Ishikawa (cell line): ENCODE measurements around the gene HEMGN.

ENCODE experiments used
- CEBPB ChIP-seq: IDR thresholded peaks from 2 replicates; pipeline ENCODE4 v1.6.1; 2012
- CREB1 ChIP-seq: IDR thresholded peaks from 2 replicates; pipeline ENCODE4 v1.6.1; 2012; ENCODE audit warnings: low read depth
- EGR1 ChIP-seq: IDR thresholded peaks from 2 replicates; pipeline ENCODE4 v1.6.1; 2012
- EP300 ChIP-seq: IDR thresholded peaks from 2 replicates; pipeline ENCODE4 v1.6.1; 2012; ENCODE audit warnings: borderline replicate concordance
- FOXM1 ChIP-seq: IDR thresholded peaks from 2 replicates; pipeline ENCODE4 v1.6.1; 2012; ENCODE audit warnings: low read depth, borderline replicate concordance
- MAX ChIP-seq: IDR thresholded peaks from 2 replicates; pipeline ENCODE4 v1.6.1; 2012
- NFIC ChIP-seq: IDR thresholded peaks from 2 replicates; pipeline ENCODE4 v1.6.1; 2012
- RAD21 ChIP-seq: IDR thresholded peaks from 2 replicates; pipeline ENCODE4 v1.6.1; 2012; ENCODE audit warnings: low read depth
- TAF1 ChIP-seq: IDR thresholded peaks from 2 replicates; pipeline ENCODE4 v1.6.1; 2012; ENCODE audit warnings: low read depth, mild to moderate bottlenecking
- TCF12 ChIP-seq: IDR thresholded peaks from 2 replicates; pipeline ENCODE4 v1.6.1; 2012; ENCODE audit warnings: low read depth
- TEAD4 ChIP-seq: IDR thresholded peaks from 2 replicates; pipeline ENCODE4 v1.6.1; 2012
- USF1 ChIP-seq: IDR thresholded peaks from 2 replicates; pipeline ENCODE4 v1.6.1; 2012
- YY1 ChIP-seq: IDR thresholded peaks from 2 replicates; pipeline ENCODE4 v1.6.1; 2012; ENCODE audit warnings: low read depth
- ZBTB7A ChIP-seq: IDR thresholded peaks from 2 replicates; pipeline ENCODE4 v1.6.1; 2012; ENCODE audit warnings: low read depth
- TF ChIP-seq, protein P1 (sequence below): IDR thresholded peaks from 2 replicates; pipeline ENCODE4 v1.6.1; 2012; ENCODE audit warnings: low read depth, mild to moderate bottlenecking

The HEMGN gene

GRCh38 chr9:97941323-97941722, 3.4 kb upstream of the HEMGN start:
- TF ChIP-seq MAX (no peak), RAD21 (no peak), EP300 (no peak), EGR1 (no peak), ZBTB7A (no peak), TAF1 (no peak), TCF12 (no peak), FOXM1 (no peak), CEBPB (no peak), YY1 (no peak), TEAD4 (no peak), NFIC (no peak), USF1 (no peak), CREB1 (no peak)
- TF ChIP-seq, protein P1, sequence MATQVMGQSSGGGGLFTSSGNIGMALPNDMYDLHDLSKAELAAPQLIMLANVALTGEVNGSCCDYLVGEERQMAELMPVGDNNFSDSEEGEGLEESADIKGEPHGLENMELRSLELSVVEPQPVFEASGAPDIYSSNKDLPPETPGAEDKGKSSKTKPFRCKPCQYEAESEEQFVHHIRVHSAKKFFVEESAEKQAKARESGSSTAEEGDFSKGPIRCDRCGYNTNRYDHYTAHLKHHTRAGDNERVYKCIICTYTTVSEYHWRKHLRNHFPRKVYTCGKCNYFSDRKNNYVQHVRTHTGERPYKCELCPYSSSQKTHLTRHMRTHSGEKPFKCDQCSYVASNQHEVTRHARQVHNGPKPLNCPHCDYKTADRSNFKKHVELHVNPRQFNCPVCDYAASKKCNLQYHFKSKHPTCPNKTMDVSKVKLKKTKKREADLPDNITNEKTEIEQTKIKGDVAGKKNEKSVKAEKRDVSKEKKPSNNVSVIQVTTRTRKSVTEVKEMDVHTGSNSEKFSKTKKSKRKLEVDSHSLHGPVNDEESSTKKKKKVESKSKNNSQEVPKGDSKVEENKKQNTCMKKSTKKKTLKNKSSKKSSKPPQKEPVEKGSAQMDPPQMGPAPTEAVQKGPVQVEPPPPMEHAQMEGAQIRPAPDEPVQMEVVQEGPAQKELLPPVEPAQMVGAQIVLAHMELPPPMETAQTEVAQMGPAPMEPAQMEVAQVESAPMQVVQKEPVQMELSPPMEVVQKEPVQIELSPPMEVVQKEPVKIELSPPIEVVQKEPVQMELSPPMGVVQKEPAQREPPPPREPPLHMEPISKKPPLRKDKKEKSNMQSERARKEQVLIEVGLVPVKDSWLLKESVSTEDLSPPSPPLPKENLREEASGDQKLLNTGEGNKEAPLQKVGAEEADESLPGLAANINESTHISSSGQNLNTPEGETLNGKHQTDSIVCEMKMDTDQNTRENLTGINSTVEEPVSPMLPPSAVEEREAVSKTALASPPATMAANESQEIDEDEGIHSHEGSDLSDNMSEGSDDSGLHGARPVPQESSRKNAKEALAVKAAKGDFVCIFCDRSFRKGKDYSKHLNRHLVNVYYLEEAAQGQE, result no peak

- no peak for TF ChIP-seq TAF1
- TF ChIP-seq CEBPB, result no peak
- TF ChIP-seq EP300, result no peak
- no peak for TF ChIP-seq USF1
- TF ChIP-seq RAD21, result no peak
- TF ChIP-seq TEAD4, result no peak
- TF ChIP-seq FOXM1, result no peak
- TF ChIP-seq ZBTB7A, result no peak
- TF ChIP-seq NFIC, result no peak
- no peak for TF ChIP-seq EGR1
- TF ChIP-seq MAX, result no peak
- no peak for TF ChIP-seq CREB1
- TF ChIP-seq, protein P1, result no peak
- TF ChIP-seq YY1, result no peak
- no peak for TF ChIP-seq TCF12
Measured at GRCh38 chr9:97940741-97941140, 2.8 kb upstream of the HEMGN start.

DNA sequence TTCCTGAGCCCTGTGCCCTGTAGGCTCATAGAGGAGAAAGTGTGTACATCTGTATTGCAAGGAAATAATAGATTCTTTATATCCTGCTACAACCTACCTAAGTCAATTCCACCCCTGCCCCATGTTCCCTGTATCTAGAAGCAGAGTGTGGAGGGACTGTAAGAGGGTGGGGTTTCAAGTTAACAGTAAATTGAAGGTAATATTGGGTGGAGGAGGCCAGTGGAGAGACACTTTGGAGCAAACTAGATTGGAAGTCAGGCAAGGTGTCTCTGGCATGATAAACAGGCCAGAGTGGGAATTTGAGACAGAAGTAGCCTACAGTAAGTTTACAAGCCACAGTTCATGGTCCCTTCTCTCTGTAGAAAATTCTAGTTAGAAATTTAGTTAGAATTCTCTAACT, 2.3 kb upstream of the HEMGN start:
- TF ChIP-seq CREB1 (no peak), NFIC (no peak), USF1 (no peak), EP300 (no peak), YY1 (no peak), TEAD4 (no peak)

GRCh38 chr9:97936998-97937397, 974 bp downstream of the HEMGN start:
- TF ChIP-seq TEAD4 (no peak), ZBTB7A (no peak), CEBPB (no peak)
- TF ChIP-seq, protein P1, result no peak

DNA sequence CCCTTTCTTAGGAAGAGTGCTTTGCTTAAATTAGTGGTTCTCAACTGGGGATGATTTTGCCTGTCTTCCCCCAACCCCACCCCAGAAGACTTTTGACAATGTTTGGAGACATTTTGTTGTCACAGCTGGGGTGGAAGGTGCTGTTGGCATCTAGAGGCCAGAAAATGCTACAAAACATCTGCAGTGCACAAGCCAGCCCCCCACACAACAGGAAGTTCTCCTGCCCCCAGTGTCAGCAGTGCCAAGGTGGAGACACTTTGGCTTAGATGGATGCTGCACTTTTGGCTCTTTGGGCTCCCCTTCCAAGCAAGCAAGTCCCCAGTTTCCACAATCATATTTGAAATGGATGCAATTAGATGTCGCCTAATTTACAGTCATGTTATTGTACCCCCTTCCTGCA, 2.7 kb downstream of the HEMGN start:
- TF ChIP-seq EGR1 (no peak), CREB1 (no peak), TCF12 (no peak), TAF1 (no peak), USF1 (no peak)
